ENCODE data around the gene MYLK2.

Gene MYLK2

GRCh38 chr20:31824125-31824485 lies 4.9 kb downstream of the MYLK2 start:
- no CpG with 5 or more reads among the region's 4 CpGs for WGBS, 2 donors (ENCODE audit: extremely low coverage in 2 of 2, insufficient read length in 2 of 2, insufficient replicate concordance in 1 of 2)
- no peak for DNase-seq (ENCODE audit: low spot score)

GRCh38 chr20:31824554-31825313 lies 5.6 kb downstream of the MYLK2 start:
- H3K18ac ChIP-seq (ENCODE audit: low read length): peak overlapping the region; percentile 15
- H3K4ac ChIP-seq (ENCODE audit: low read length): no peak overlapping the region
- H3K27ac ChIP-seq (replicated peaks; ENCODE audit: low read length): no peak overlapping the region
- no peak overlapping the region for H4K91ac ChIP-seq (ENCODE audit: low read depth, low read length, poor library complexity)
- no peak overlapping the region for H3K9ac ChIP-seq (ENCODE audit: low read depth, low read length, poor library complexity)
- H3K79me1 ChIP-seq (ENCODE audit: low read depth, low read length): no peaks in the 10 kb centered on the region
- H4K8ac ChIP-seq (ENCODE audit: low read depth, low read length): no peak overlapping the region
- WGBS, 2 donors (ENCODE audit: extremely low coverage in 2 of 2, insufficient read length in 2 of 2, insufficient replicate concordance in 1 of 2): no CpG with 5 or more reads among the region's 14 CpGs
- H3K4me2 ChIP-seq (ENCODE audit: insufficient read depth, low read length, poor library complexity, severe bottlenecking): no peak overlapping the region
- no peak overlapping the region for H3K4me3 ChIP-seq (ENCODE audit: low read length in 2 of 2)
- H2AFZ ChIP-seq (ENCODE audit: low read length): peak overlapping the region; percentile 85
- H2BK5ac ChIP-seq (ENCODE audit: low read length): no peak overlapping the region
- H3K14ac ChIP-seq (ENCODE audit: low read length): no peak overlapping the region
- peaks cover 7 to 13% of the 10 kb centered on the region in 2 donors for H3K4me1 ChIP-seq (ENCODE audit: control insufficient read depth in 2 of 2, insufficient read depth in 1 of 2, low read depth in 1 of 2, low read length in 2 of 2)
- H2BK120ac ChIP-seq (ENCODE audit: low read depth, low read length): no peak overlapping the region
- no peaks in the 10 kb centered on the region for H3K27me3 ChIP-seq (ENCODE audit: control insufficient read depth in 3 of 3, insufficient read depth in 3 of 3, low read depth in 1 of 3, low read length in 3 of 3)
- peak overlapping the region; percentile 24 for H2BK12ac ChIP-seq (ENCODE audit: low read length)
- no peaks in the 10 kb centered on the region for H3K36me3 ChIP-seq (replicated peaks in 1 of 2; ENCODE audit: control insufficient read depth in 2 of 2, insufficient read depth in 2 of 2, low read length in 2 of 2)
- peak overlapping the region; percentile 60 for H2BK15ac ChIP-seq (ENCODE audit: low read length)
- H3K23ac ChIP-seq (ENCODE audit: low read depth, low read length, poor library complexity): no peak overlapping the region
- H3K9me3 ChIP-seq (replicated peaks in 1 of 2; ENCODE audit: control insufficient read depth in 2 of 2, insufficient read depth in 1 of 2, low read depth in 1 of 2, low read length in 2 of 2): no peaks in the 10 kb centered on the region
- no peak for DNase-seq (ENCODE audit: low spot score)
- peak overlapping the region; percentile 61 for H2AK5ac ChIP-seq (ENCODE audit: low read depth, low read length)

More at GRCh38 chr20:31824125-31824485, 4.9 kb downstream of the MYLK2 start:
- Histone ChIP-seq H3K18ac (ENCODE audit: low read length) (no peak overlapping the region), H4K91ac (ENCODE audit: low read depth, low read length, poor library complexity) (no peak overlapping the region), H3K36me3 (replicated peaks in 1 of 2; ENCODE audit: control insufficient read depth in 2 of 2, insufficient read depth in 2 of 2, low read length in 2 of 2) (no peaks in the 10 kb centered on the region), H3K4me1 (ENCODE audit: control insufficient read depth in 2 of 2, insufficient read depth in 1 of 2, low read depth in 1 of 2, low read length in 2 of 2) (peaks cover 7 to 13% of the 10 kb centered on the region in 2 donors), H3K4me3 (ENCODE audit: low read length in 2 of 2) (no peak overlapping the region), H2AK5ac (ENCODE audit: low read depth, low read length) (peak overlapping the region; percentile 20), H2BK5ac (ENCODE audit: low read length) (no peak overlapping the region), H3K4ac (ENCODE audit: low read length) (no peak overlapping the region), H2BK120ac (ENCODE audit: low read depth, low read length) (no peak overlapping the region), H2AFZ (ENCODE audit: low read length) (peak overlapping the region; percentile 85), H3K9me3 (replicated peaks in 1 of 2; ENCODE audit: control insufficient read depth in 2 of 2, insufficient read depth in 1 of 2, low read depth in 1 of 2, low read length in 2 of 2) (no peaks in the 10 kb centered on the region), H3K27me3 (ENCODE audit: control insufficient read depth in 3 of 3, insufficient read depth in 3 of 3, low read depth in 1 of 3, low read length in 3 of 3) (no peaks in the 10 kb centered on the region), H4K8ac (ENCODE audit: low read depth, low read length) (no peak overlapping the region), H3K9ac (ENCODE audit: low read depth, low read length, poor library complexity) (no peak overlapping the region), H2BK12ac (ENCODE audit: low read length) (no peak overlapping the region), H3K14ac (ENCODE audit: low read length) (no peak overlapping the region), H3K79me1 (ENCODE audit: low read depth, low read length) (no peaks in the 10 kb centered on the region), H3K23ac (ENCODE audit: low read depth, low read length, poor library complexity) (no peak overlapping the region), H3K4me2 (ENCODE audit: insufficient read depth, low read length, poor library complexity, severe bottlenecking) (no peak overlapping the region), H3K27ac (replicated peaks; ENCODE audit: low read length) (no peak overlapping the region), H2BK15ac (ENCODE audit: low read length) (peak overlapping the region; percentile 60)

GRCh38 chr20:31826074-31826473 lies 6.9 kb downstream of the MYLK2 start:
- H3K4ac ChIP-seq (ENCODE audit: low read length): no peak overlapping the region
- H3K9ac ChIP-seq (ENCODE audit: low read depth, low read length, poor library complexity): no peak overlapping the region
- no CpG with 5 or more reads among the region's 5 CpGs for WGBS, 2 donors (ENCODE audit: extremely low coverage in 2 of 2, insufficient read length in 2 of 2, insufficient replicate concordance in 1 of 2)
- no peak overlapping the region for H3K4me2 ChIP-seq (ENCODE audit: insufficient read depth, low read length, poor library complexity, severe bottlenecking)
- peaks cover 7 to 13% of the 10 kb centered on the region in 2 donors for H3K4me1 ChIP-seq (ENCODE audit: control insufficient read depth in 2 of 2, insufficient read depth in 1 of 2, low read depth in 1 of 2, low read length in 2 of 2)
- no peak for DNase-seq (ENCODE audit: low spot score)
- H2AFZ ChIP-seq (ENCODE audit: low read length): no peak overlapping the region
- H2BK15ac ChIP-seq (ENCODE audit: low read length): no peak overlapping the region
- no peak overlapping the region for H2BK120ac ChIP-seq (ENCODE audit: low read depth, low read length)
- H3K27ac ChIP-seq (replicated peaks; ENCODE audit: low read length): no peak overlapping the region
- H4K8ac ChIP-seq (ENCODE audit: low read depth, low read length): no peak overlapping the region
- H3K36me3 ChIP-seq (replicated peaks in 1 of 2; ENCODE audit: control insufficient read depth in 2 of 2, insufficient read depth in 2 of 2, low read length in 2 of 2): no peaks in the 10 kb centered on the region
- H3K18ac ChIP-seq (ENCODE audit: low read length): no peak overlapping the region
- no peak overlapping the region for H3K4me3 ChIP-seq (ENCODE audit: low read length in 2 of 2)
- H3K14ac ChIP-seq (ENCODE audit: low read length): no peak overlapping the region
- no peaks in the 10 kb centered on the region for H3K79me1 ChIP-seq (ENCODE audit: low read depth, low read length)
- peak overlapping the region; percentile 8 for H2BK12ac ChIP-seq (ENCODE audit: low read length)
- no peak overlapping the region for H2BK5ac ChIP-seq (ENCODE audit: low read length)
- no peaks in the 10 kb centered on the region for H3K9me3 ChIP-seq (replicated peaks in 1 of 2; ENCODE audit: control insufficient read depth in 2 of 2, insufficient read depth in 1 of 2, low read depth in 1 of 2, low read length in 2 of 2)
- no peaks in the 10 kb centered on the region for H3K27me3 ChIP-seq (ENCODE audit: control insufficient read depth in 3 of 3, insufficient read depth in 3 of 3, low read depth in 1 of 3, low read length in 3 of 3)
- H3K23ac ChIP-seq (ENCODE audit: low read depth, low read length, poor library complexity): no peak overlapping the region
- no peak overlapping the region for H2AK5ac ChIP-seq (ENCODE audit: low read depth, low read length)
- H4K91ac ChIP-seq (ENCODE audit: low read depth, low read length, poor library complexity): no peak overlapping the region

- Histone ChIP-seq H4K91ac (ENCODE audit: low read depth, low read length, poor library complexity) (no peak overlapping the region), H3K9me3 (replicated peaks in 1 of 2; ENCODE audit: control insufficient read depth in 2 of 2, insufficient read depth in 1 of 2, low read depth in 1 of 2, low read length in 2 of 2) (no peaks in the 10 kb centered on the region), H3K36me3 (replicated peaks in 1 of 2; ENCODE audit: control insufficient read depth in 2 of 2, insufficient read depth in 2 of 2, low read length in 2 of 2) (no peaks in the 10 kb centered on the region), H3K4me2 (ENCODE audit: insufficient read depth, low read length, poor library complexity, severe bottlenecking) (no peak overlapping the region), H2BK15ac (ENCODE audit: low read length) (no peak overlapping the region), H3K79me1 (ENCODE audit: low read depth, low read length) (no peaks in the 10 kb centered on the region), H3K4me1 (ENCODE audit: control insufficient read depth in 2 of 2, insufficient read depth in 1 of 2, low read depth in 1 of 2, low read length in 2 of 2) (peaks cover 7 to 13% of the 10 kb centered on the region in 2 donors), H3K4ac (ENCODE audit: low read length) (no peak overlapping the region), H3K27ac (replicated peaks; ENCODE audit: low read length) (no peak overlapping the region), H3K18ac (ENCODE audit: low read length) (no peak overlapping the region), H3K9ac (ENCODE audit: low read depth, low read length, poor library complexity) (no peak overlapping the region), H2BK12ac (ENCODE audit: low read length) (no peak overlapping the region), H2BK120ac (ENCODE audit: low read depth, low read length) (no peak overlapping the region), H4K8ac (ENCODE audit: low read depth, low read length) (no peak overlapping the region), H3K23ac (ENCODE audit: low read depth, low read length, poor library complexity) (no peak overlapping the region), H3K27me3 (ENCODE audit: control insufficient read depth in 3 of 3, insufficient read depth in 3 of 3, low read depth in 1 of 3, low read length in 3 of 3) (no peaks in the 10 kb centered on the region), H3K14ac (ENCODE audit: low read length) (no peak overlapping the region), H2AFZ (ENCODE audit: low read length) (no peak overlapping the region), H2BK5ac (ENCODE audit: low read length) (no peak overlapping the region), H3K4me3 (ENCODE audit: low read length in 2 of 2) (no peak overlapping the region), H2AK5ac (ENCODE audit: low read depth, low read length) (no peak overlapping the region)
- DNase-seq (ENCODE audit: low spot score): no peak
- WGBS, 2 donors (ENCODE audit: extremely low coverage in 2 of 2, insufficient read length in 2 of 2, insufficient replicate concordance in 1 of 2): no CpG with 5 or more reads among the region's 2 CpGs
Observed at GRCh38 chr20:31827059-31827458, 7.9 kb downstream of the MYLK2 start.

Data from neuronal stem cell (in vitro differentiated cells).